ENCODE data around the gene BRD1. TPM values are rescaled to one million over a fixed set of nuclear protein-coding genes. Genes with fewer than 3 reads are reported as not detected.

BRD1 gene
- total and polyA plus RNA-seq, 8 donors = 27.4 to 50.3 (median 37.9) TPM

DNA sequence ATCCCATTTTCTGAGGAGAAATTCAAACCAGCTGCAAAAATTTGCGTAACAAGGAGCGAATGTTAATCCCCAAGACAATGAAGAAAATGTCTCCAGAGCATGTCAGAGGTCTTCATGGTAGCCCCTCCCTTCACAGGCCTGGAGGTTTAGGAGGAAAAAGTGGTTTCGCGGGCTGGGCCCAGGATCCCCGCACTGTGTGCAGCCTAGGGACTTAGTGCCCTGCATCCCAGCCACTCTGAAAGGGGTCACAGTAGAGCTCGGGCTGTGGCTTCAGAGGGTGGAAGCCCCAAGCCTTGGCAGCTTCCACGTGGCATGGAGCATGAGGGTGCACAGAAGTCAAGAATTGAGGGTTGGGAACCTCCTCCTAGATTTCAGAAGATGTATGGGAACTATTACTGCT lies 87.4 kb downstream of the BRD1 start:
- no peak for TF ChIP-seq CTCF (IDR thresholded peaks at IDR 0.05)
- intact Hi-C loops (cut with DNase I) = no loop called here
- H3K9me3 ChIP-seq = peaks cover 0 to 22% of the 10 kb centered on the region in 2 donors

DNA sequence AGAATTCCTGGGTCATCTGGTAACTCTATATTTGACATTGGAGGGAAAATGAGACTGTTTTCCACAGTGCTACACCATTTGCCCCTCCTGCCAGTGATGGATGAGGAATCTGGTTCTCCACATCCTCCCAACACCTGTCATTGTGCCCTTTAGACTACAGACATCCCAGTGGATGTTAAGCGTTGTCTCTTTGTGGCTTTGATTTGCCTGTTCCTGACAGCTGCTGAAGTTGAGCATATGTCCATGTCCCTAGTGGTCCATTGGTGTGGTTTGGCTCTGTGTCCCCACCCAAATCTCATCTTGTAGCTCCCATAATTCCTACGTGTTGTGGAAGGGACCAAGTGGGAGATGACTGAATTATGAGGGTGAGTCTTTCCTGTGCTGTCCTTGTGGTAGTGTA lies 88.5 kb downstream of the BRD1 start:
- DNase-seq (no peak), ATAC-seq (no peak)
- Histone ChIP-seq H3K27me3 (peaks cover 0 to 46% of the 10 kb centered on the region in 2 donors), H3K36me3 (no peaks in the 10 kb centered on the region), H3K27ac (no peak overlapping the region), H3K9me3 (peaks cover 0 to 11% of the 10 kb centered on the region in 2 donors), H3K4me1 (no peaks in the 10 kb centered on the region), H3K4me3 (no peak overlapping the region)
- intact Hi-C loops (cut with DNase I) = no loop called here
- no peak for TF ChIP-seq CTCF (IDR thresholded peaks at IDR 0.05)

More for the DNA sequence above, 87.4 kb downstream of the BRD1 start:
- ATAC-seq = no peak
- H3K4me3 ChIP-seq = no peak overlapping the region
- DNase-seq = peak in 1 of 4 donors; percentile 31
- H3K27ac ChIP-seq = no peak overlapping the region
- H3K27me3 ChIP-seq = peaks cover 0 to 35% of the 10 kb centered on the region in 2 donors
- H3K36me3 ChIP-seq = no peaks in the 10 kb centered on the region
- H3K4me1 ChIP-seq = no peaks in the 10 kb centered on the region

DNA sequence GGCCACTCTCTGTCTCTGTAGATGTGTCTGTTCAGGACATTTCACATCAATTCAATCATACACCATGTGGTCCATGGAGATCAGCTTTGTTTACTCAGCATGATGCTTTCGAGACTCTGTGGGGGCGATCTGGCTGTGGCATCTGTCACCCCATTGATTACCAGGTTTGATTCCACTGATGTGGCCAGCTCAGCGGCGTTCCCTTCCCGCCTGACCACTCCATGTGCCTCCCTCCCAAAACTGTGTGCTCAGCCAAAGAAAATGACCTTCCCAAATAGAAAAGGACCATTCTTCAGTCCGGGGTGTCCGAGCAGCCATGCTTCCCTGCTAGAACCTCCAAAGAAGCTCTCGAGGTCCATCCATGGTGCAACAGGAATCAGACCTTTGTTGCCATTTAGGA lies 89.1 kb downstream of the BRD1 start:
- no peak overlapping the region for H3K27ac ChIP-seq
- DNase-seq = peak in 2 of 4 donors; percentile 4 to 28
- H3K36me3 ChIP-seq = no peaks in the 10 kb centered on the region
- H3K4me3 ChIP-seq = no peak overlapping the region
- TF ChIP-seq CTCF (IDR thresholded peaks at IDR 0.05) = no peak
- no peak for ATAC-seq
- peaks cover 0 to 52% of the 10 kb centered on the region in 2 donors for H3K27me3 ChIP-seq
- H3K9me3 ChIP-seq = peaks cover 0 to 7% of the 10 kb centered on the region in 2 donors
- H3K4me1 ChIP-seq = no peaks in the 10 kb centered on the region
- intact Hi-C loops (cut with DNase I) = no loop called here

DNA sequence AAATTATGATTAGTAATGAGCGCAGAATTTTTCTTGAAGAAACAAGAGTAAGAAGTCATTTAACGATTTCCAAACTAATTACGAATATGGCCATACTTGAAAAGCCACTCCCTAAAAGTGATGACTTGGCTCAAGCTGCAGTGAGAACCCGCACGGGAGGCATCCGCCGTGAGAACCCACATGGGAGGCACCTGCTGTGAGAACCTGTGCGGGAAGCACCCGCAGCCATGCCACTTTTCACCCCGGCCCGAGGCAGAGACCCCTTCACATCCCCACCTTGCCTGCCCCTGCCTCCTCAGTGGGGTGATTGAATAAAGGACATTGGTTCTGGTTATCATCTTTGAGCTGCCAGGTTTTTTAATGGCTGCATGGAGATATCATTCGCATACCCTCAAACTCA lies 89.7 kb downstream of the BRD1 start:
- intact Hi-C loops (cut with DNase I) = no loop called here
- Histone ChIP-seq H3K36me3 (no peaks in the 10 kb centered on the region), H3K9me3 (peaks cover 0 to 3% of the 10 kb centered on the region in 2 donors), H3K4me3 (no peak overlapping the region), H3K27me3 (peaks cover 0 to 57% of the 10 kb centered on the region in 2 donors), H3K4me1 (no peaks in the 10 kb centered on the region), H3K27ac (no peak overlapping the region)
- TF ChIP-seq CTCF (IDR thresholded peaks at IDR 0.05) = no peak
- DNase-seq (peak in 2 of 4 donors; percentile 10 to 56), ATAC-seq (no peak)

DNA sequence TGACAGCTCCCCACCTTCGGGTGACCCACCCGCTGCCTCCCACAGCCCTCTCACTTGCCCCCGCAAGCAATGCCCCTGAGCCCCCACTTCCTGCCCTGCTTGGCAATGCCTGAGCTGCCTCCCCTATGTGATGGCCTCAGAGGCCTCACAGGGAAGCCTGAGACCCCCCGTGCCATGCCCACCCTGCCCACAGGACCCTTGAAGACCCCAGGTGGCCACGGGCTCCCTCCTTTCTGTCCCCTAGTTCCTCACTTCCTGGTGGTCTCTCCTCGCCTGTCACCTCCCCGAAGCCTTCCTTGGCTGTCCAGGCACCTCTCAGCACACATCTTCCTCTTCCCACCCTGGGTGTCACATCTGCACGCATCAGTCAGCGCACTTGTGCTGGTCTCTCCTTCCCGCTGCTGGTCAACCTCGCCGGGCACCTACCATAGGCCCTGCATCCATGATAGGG lies 90.5 kb downstream of the BRD1 start:
- Histone ChIP-seq H3K27me3 (peaks cover 0 to 63% of the 10 kb centered on the region in 2 donors), H3K9me3 (no peaks in the 10 kb centered on the region), H3K27ac (no peak overlapping the region), H3K4me1 (no peaks in the 10 kb centered on the region), H3K36me3 (no peaks in the 10 kb centered on the region), H3K4me3 (no peak overlapping the region)
- DNase-seq (peak in 2 of 4 donors; percentile 16 to 27), ATAC-seq (no peak)
- TF ChIP-seq CTCF (IDR thresholded peaks at IDR 0.05) = no peak
- intact Hi-C loops (cut with DNase I) = no loop called here
